ENCODE measurements around the gene SPPL2A. TPM values are rescaled to one million over a fixed set of nuclear protein-coding genes. Genes with fewer than 3 reads are reported as not detected.

Gene SPPL2A
- total RNA-seq, 4 donors from 2014 or later: 127 to 209 (median 151) TPM

- TF ChIP-seq CTCF (IDR thresholded peaks at IDR 0.05): peak in 2 of 3 donors; percentile 7 to 61
- ATAC-seq (ENCODE audit: low FRiP score) (no peak), DNase-seq (ENCODE audit: low spot score) (no peak)
These were observed 89.9 kb downstream of the SPPL2A start for GRCh38 chr15:50675535-50676144.

GRCh38 chr15:50670115-50670514, 95.4 kb downstream of the SPPL2A start:
- TF ChIP-seq CTCF (IDR thresholded peaks at IDR 0.05): no peak
- ATAC-seq (ENCODE audit: low FRiP score) (no peak), DNase-seq (ENCODE audit: low spot score) (no peak)

- no peak for DNase-seq (ENCODE audit: low spot score)
- no peak for TF ChIP-seq CTCF (IDR thresholded peaks at IDR 0.05)
- no peak for ATAC-seq (ENCODE audit: low FRiP score)
These were observed 95.9 kb downstream of the SPPL2A start for GRCh38 chr15:50669611-50670010.

GRCh38 chr15:50665938-50666337, 99.6 kb downstream of the SPPL2A start:
- ATAC-seq (ENCODE audit: low FRiP score) (no peak), DNase-seq (ENCODE audit: low spot score) (no peak)
- TF ChIP-seq CTCF (IDR thresholded peaks at IDR 0.05): no peak

GRCh38 chr15:50655555-50655954, 110.0 kb downstream of the SPPL2A start:
- TF ChIP-seq CTCF (IDR thresholded peaks at IDR 0.05): no peak
- no peak for ATAC-seq (ENCODE audit: low FRiP score)
- DNase-seq (ENCODE audit: low spot score): no peak

GRCh38 chr15:50653156-50653743, 112.3 kb downstream of the SPPL2A start:
- no peak for TF ChIP-seq CTCF (IDR thresholded peaks at IDR 0.05)
- ATAC-seq (ENCODE audit: low FRiP score): peak; percentile 73
- no peak for DNase-seq (ENCODE audit: low spot score)

GRCh38 chr15:50652671-50653070, 112.8 kb downstream of the SPPL2A start:
- TF ChIP-seq CTCF (IDR thresholded peaks at IDR 0.05): no peak
- DNase-seq (ENCODE audit: low spot score) (no peak), ATAC-seq (ENCODE audit: low FRiP score) (peak; percentile 10)
